HG03432 (cell line): ENCODE data around the gene PRKAG2.

Source experiments
- ATAC-seq: cut with Tn5 transposase; IDR thresholded peaks from one replicate; pipeline ENCODE4 v1.9.1; 2021; ENCODE audit warnings: mild to moderate bottlenecking, moderate library complexity; ENCODE audit not compliant: unreplicated experiment

Gene PRKAG2

GRCh38 chr7:151509670-151510333, 367.1 kb downstream of the PRKAG2 start:
- ATAC-seq = no peak

DNA sequence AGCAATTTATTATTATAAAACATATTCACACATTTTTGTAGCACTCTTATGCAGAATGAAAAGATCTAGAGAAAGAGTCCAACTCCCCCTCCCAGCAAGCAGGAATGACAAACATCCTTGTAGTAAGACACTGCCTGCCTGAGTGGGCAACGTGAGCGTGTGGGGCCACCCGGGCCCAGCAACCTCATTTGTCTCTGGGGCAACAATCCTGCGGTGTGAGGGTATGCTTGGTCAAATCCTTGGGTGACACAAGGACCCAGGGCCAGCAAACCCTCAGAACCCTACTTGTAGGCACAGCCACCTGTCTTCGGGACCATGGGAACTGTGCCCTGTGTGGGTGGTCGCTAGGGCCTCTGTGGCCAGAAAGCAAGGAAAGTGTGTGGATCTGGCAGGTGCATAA, 367.9 kb downstream of the PRKAG2 start:
- ATAC-seq = no peak

DNA sequence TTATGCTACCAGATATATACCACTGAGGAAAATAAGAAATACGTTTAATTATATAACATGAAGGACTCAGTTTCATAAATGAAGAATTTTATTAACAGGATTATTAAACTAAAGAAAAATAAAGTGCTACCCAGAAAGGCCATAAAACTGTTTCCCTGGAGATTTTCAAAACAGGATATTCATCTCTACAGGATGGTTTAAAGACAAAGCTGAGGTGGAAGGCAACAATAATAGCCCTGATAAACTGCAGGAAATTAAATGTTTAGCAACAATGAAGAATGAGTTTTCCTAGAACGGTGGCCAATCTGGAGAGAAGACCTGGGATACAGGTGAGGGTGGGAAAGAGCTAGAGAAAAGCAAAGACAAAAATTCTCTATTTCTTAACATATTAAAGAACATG, 369.1 kb downstream of the PRKAG2 start:
- no peak for ATAC-seq

DNA sequence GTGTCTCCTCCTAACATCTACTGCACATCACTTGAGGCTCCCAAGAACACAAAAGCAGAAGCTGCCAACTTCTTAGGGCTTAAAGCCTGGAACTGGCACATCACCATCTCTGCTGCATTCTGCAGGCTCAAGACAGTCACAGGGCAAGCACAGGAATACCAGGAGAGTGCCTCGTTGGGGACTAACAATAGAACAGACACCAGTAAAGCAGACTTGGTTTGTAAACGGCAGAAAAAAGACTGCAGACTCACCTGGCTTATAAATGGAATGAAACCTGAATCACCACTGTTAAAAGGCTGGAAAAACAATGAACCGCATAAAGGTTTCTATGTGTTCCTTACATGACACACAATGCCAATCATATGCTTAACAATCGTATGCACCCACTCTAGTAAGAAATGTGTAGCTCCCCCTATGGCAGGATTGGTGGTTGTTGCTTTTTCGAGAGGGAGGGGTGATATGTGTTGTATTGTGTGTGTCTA, 370.0 kb downstream of the PRKAG2 start:
- ATAC-seq = no peak
